MCF 10A (cell line): ENCODE results near the gene TEX51. TPM values are rescaled to one million over a fixed set of nuclear protein-coding genes. Genes with fewer than 3 reads are reported as not detected.

ENCODE experiments used
- BruUV-seq: library from RNA; stranded (reverse); fragments of 400-500 nt; replicated peaks from 2 replicates; lab custom pipeline; 2021; lab: Mats Ljungman, UMichigan
- CTCF ChIA-PET: fragments of 300-600 bp; sonication (Branson Sonifier 250); formaldehyde crosslinking; extraction: SDS; loops from one replicate; lab custom pipeline; 2021; ENCODE audit warnings: antibody characterized with exemption, inconsistent platforms; lab: Yijun Ruan, JAX
- POLR2A ChIA-PET: fragments of 300-600, 350-650 bp; sonication (Branson Sonifier 250); formaldehyde crosslinking; extraction: SDS; loops from one replicate; lab custom pipeline; 2020; ENCODE audit warnings: antibody characterized with exemption, inconsistent platforms; lab: Yijun Ruan, JAX
- DNase-seq: peaks from one replicate; pipeline ENCODE4 v3.0.0-alpha.2; 2018; ENCODE audit not compliant: unreplicated experiment
- H3K27ac Mint-ChIP-seq: one replicate; pipeline ENCODE4 v1.8.0; 2022; ENCODE audit warnings: mild to moderate bottlenecking, low read depth, mixed read lengths; ENCODE audit not compliant: unreplicated experiment
- H3K27me3 Mint-ChIP-seq: one replicate; pipeline ENCODE4 v1.8.0; 2022; ENCODE audit warnings: mixed read lengths; ENCODE audit not compliant: insufficient read depth, unreplicated experiment
- H3K36me3 Mint-ChIP-seq: one replicate; pipeline ENCODE4 v1.8.0; 2022; ENCODE audit warnings: mild to moderate bottlenecking, moderate library complexity, mixed read lengths; ENCODE audit not compliant: insufficient read depth, unreplicated experiment
- H3K4me1 Mint-ChIP-seq: one replicate; pipeline ENCODE4 v1.8.0; 2022; ENCODE audit warnings: mixed read lengths; ENCODE audit not compliant: insufficient read depth, unreplicated experiment
- H3K4me3 Mint-ChIP-seq: one replicate; pipeline ENCODE4 v1.8.0; 2022; ENCODE audit warnings: mild to moderate bottlenecking, moderate library complexity, mixed read lengths; ENCODE audit not compliant: unreplicated experiment
- H3K9me3 Mint-ChIP-seq: one replicate; pipeline ENCODE4 v1.8.0; 2022; ENCODE audit warnings: mixed read lengths; ENCODE audit not compliant: unreplicated experiment
- intact Hi-C: fragments of 100-400 bp; cut with micrococcal nuclease; formaldehyde crosslinking; loops from 2 replicates; pipeline ENCODE4 v1.14.1; 2022
- total RNA-seq: library from RNA; stranded (reverse); gene quantifications from 2 replicates; pipeline ENCODE4 v1.2.3, GENCODE V29; 2022
- TF ChIP-seq, protein P1 (sequence below): fragments of 200-600 bp; IDR thresholded peaks from one replicate; pipeline ENCODE4 v1.8.0; 2022; ENCODE audit warnings: antibody characterized with exemption, mild to moderate bottlenecking; ENCODE audit not compliant: unreplicated experiment

The TEX51 gene
- total RNA-seq, 1 experiment from 2014 or later: not detected

GRCh38 chr2:126945118-126945517, 46.4 kb downstream of the TEX51 start:
- DNase-seq: no peak
- peaks cover 30% of the 10 kb centered on the region for H3K27me3 Mint-ChIP-seq
- no peak overlapping the region for H3K27ac Mint-ChIP-seq
- H3K4me3 Mint-ChIP-seq: no peak overlapping the region
- H3K9me3 Mint-ChIP-seq: peaks cover 11% of the 10 kb centered on the region
- H3K4me1 Mint-ChIP-seq: no peaks in the 10 kb centered on the region
- H3K36me3 Mint-ChIP-seq: no peaks in the 10 kb centered on the region
- ChIA-PET POLR2A (no interaction called here), CTCF (no interaction called here)
- intact Hi-C loops: no loop called here
- TF ChIP-seq, protein P1, sequence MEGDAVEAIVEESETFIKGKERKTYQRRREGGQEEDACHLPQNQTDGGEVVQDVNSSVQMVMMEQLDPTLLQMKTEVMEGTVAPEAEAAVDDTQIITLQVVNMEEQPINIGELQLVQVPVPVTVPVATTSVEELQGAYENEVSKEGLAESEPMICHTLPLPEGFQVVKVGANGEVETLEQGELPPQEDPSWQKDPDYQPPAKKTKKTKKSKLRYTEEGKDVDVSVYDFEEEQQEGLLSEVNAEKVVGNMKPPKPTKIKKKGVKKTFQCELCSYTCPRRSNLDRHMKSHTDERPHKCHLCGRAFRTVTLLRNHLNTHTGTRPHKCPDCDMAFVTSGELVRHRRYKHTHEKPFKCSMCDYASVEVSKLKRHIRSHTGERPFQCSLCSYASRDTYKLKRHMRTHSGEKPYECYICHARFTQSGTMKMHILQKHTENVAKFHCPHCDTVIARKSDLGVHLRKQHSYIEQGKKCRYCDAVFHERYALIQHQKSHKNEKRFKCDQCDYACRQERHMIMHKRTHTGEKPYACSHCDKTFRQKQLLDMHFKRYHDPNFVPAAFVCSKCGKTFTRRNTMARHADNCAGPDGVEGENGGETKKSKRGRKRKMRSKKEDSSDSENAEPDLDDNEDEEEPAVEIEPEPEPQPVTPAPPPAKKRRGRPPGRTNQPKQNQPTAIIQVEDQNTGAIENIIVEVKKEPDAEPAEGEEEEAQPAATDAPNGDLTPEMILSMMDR: no peak
- BruUV-seq: no TSS peak

DNA sequence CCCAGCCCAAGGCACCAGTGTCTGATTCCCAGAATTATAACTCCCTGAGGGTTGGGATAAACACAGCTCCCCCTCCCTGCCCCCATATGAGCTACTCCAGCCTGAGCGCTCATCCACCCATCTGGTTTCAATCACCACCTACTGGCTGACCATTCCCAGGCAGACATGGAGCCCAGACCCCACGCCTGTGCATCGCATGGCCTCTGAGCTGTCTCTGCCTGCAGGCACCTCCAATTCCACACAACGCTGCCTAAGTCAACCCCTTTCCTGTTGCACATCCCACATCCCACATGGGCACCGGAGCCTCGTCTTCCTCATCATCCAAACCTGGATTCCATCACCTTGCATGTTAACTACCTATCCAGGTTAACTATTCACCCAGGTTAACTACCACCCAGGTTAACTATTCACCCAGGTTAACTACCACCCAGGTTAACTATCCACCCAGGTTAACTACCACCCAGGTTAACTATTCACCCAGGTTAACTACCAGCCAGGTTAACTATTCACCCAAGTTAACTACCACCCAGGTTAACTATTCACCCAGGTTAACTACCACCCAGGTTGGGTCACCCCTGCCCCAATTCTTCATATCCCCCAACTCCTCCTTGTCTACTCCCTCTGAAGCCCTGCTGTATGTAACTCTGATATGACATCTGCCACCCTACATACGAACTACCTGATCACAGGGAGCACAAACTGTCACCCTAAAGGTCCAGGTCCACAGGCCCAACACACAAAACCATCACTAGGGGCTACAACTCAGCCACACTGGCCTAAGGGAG, 47.8 kb downstream of the TEX51 start:
- H3K9me3 Mint-ChIP-seq: peaks cover 11% of the 10 kb centered on the region
- BruUV-seq: no TSS peak
- H3K4me3 Mint-ChIP-seq: no peak overlapping the region
- DNase-seq: no peak
- peaks cover 19% of the 10 kb centered on the region for H3K27me3 Mint-ChIP-seq
- intact Hi-C loops: no loop called here
- no peak overlapping the region for H3K27ac Mint-ChIP-seq
- TF ChIP-seq, protein P1: no peak
- no peaks in the 10 kb centered on the region for H3K36me3 Mint-ChIP-seq
- H3K4me1 Mint-ChIP-seq: no peaks in the 10 kb centered on the region
- ChIA-PET CTCF (no interaction called here), POLR2A (interaction anchor here (0.9 kb wide), 1 partner anchor 10 kb away, joined by 3 read pairs; no protein-coding TSS in a partner anchor)

DNA sequence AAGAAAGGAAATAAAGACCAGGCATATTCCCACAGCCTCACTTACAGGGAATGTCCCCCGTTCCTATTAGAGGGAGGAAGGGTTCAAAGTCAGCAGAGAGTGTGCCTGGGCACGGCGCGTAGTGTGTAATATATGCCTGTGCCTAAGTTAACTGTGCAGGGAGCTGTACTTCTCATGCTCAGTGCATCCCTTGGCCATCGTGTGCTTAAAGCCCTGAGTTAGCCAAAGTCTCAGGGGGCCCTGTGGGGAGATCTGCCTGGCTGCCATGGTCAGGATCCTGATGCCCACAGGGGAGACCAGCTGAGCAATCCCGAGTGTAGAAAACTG, 48.4 kb downstream of the TEX51 start:
- TF ChIP-seq, protein P1: no peak
- CTCF ChIA-PET: no interaction called here
- Mint-ChIP-seq H3K4me1 (no peaks in the 10 kb centered on the region), H3K27me3 (peaks cover 21% of the 10 kb centered on the region), H3K4me3 (no peak overlapping the region), H3K9me3 (peaks cover 11% of the 10 kb centered on the region), H3K36me3 (no peaks in the 10 kb centered on the region), H3K27ac (no peak overlapping the region)
- POLR2A ChIA-PET: interaction anchor here (0.9 kb wide), 1 partner anchor 10 kb away, joined by 3 read pairs; no protein-coding TSS in a partner anchor
- intact Hi-C loops: no loop called here
- DNase-seq: no peak
- no TSS peak for BruUV-seq

GRCh38 chr2:126949775-126950174, 51.1 kb downstream of the TEX51 start:
- TF ChIP-seq, protein P1: no peak
- no peak for DNase-seq
- H3K27ac Mint-ChIP-seq: no peak overlapping the region
- no TSS peak for BruUV-seq
- peaks cover 47% of the 10 kb centered on the region for H3K27me3 Mint-ChIP-seq
- H3K9me3 Mint-ChIP-seq: no peaks in the 10 kb centered on the region
- ChIA-PET CTCF (no interaction called here), POLR2A (no interaction called here)
- no peaks in the 10 kb centered on the region for H3K4me1 Mint-ChIP-seq
- intact Hi-C loops: no loop called here
- H3K4me3 Mint-ChIP-seq: no peak overlapping the region
- H3K36me3 Mint-ChIP-seq: no peaks in the 10 kb centered on the region
